SK-N-SH (cell line): ENCODE measurements around the gene GLRA1. TPM values are rescaled to one million over a fixed set of nuclear protein-coding genes. Genes with fewer than 3 reads are reported as not detected.

Source experiments
- CTCF ChIA-PET: fragments of 300-600, 350-600 bp; formaldehyde crosslinking; extraction: SDS; loops from one replicate; lab custom pipeline; 2021; lab: Yijun Ruan, JAX
- POLR2A ChIA-PET: fragments of 350-600 bp; sonication (Branson Sonifier 250); formaldehyde crosslinking; extraction: SDS; loops from one replicate; lab custom pipeline; 2020; ENCODE audit warnings: antibody characterized with exemption, inconsistent platforms; lab: Yijun Ruan, JAX
- DNase-seq: peaks from one replicate; pipeline ENCODE4 v3.0.0; 2012
- H2AFZ ChIP-seq: fragments of 200-600 bp; sonication (generic); 2 replicates; pipeline ENCODE4 v1.8.1; 2016; ENCODE audit warnings: antibody characterized with exemption, mild to moderate bottlenecking, low read depth
- H3F3A ChIP-seq: fragments of 200-600 bp; sonication (generic); replicated peaks from 2 replicates; pipeline ENCODE3; 2016; ENCODE audit warnings: antibody characterized with exemption, mild to moderate bottlenecking; ENCODE audit not compliant: insufficient read depth
- H3K27ac ChIP-seq, 2 experiments: fragments of 200-500 bp in 1 of 2; fragments of 200-600 bp in 1 of 2; sonication (Bioruptor generic) in 1 of 2; sonication (generic), shearing (Covaris generic) in 1 of 2; 2 replicates each; pipeline versions ENCODE4 v1.5.1 to v1.6.1; 2014 to 2016; ENCODE audit warnings: low read depth in 2 of 2, inconsistent platforms in 1 of 2, low read length in 1 of 2, mild to moderate bottlenecking in 1 of 2, mixed read lengths in 1 of 2
- H3K27me3 ChIP-seq: fragments of 200-600 bp; sonication (generic), shearing (Covaris generic); 2 replicates; pipeline ENCODE4 v1.6.1; 2016; ENCODE audit warnings: mixed run types; ENCODE audit not compliant: insufficient read depth
- H3K36me3 ChIP-seq, 2 experiments: fragments of 200-500 bp in 1 of 2; fragments of 200-600 bp in 1 of 2; sonication (Bioruptor generic) in 1 of 2; sonication (generic) in 1 of 2; replicated peaks in 1 of 2; 2 replicates each; pipeline versions ENCODE3 to v1.5.1; 2014 to 2016; ENCODE audit warnings: low read length in 1 of 2, mild to moderate bottlenecking in 1 of 2; ENCODE audit not compliant: insufficient read depth in 2 of 2, control insufficient read depth in 1 of 2
- H3K4me1 ChIP-seq, 2 experiments: fragments of 200-500 bp in 1 of 2; fragments of 200-600 bp in 1 of 2; sonication (Bioruptor generic) in 1 of 2; sonication (generic), shearing (Covaris generic) in 1 of 2; 2 replicates each; pipeline versions ENCODE4 v1.5.1 to v1.6.1; 2014 to 2016; ENCODE audit warnings: low read depth in 1 of 2, low read length in 1 of 2, mixed run types in 1 of 2; ENCODE audit not compliant: insufficient read depth in 2 of 2, control insufficient read depth in 1 of 2
- H3K4me2 ChIP-seq: fragments of 200-600 bp; sonication (generic), shearing (Covaris generic); 2 replicates; pipeline ENCODE4 v1.6.1; 2017; ENCODE audit warnings: mixed run types
- H3K4me3 ChIP-seq, 2 experiments: fragments of 200-500 bp in 1 of 2; fragments of 200-600 bp in 1 of 2; sonication (Bioruptor generic) in 1 of 2; sonication (generic), shearing (Covaris generic) in 1 of 2; 2 replicates each; pipeline versions ENCODE4 v1.5.1 to v1.8.1; 2014 to 2016; ENCODE audit warnings: low read depth in 2 of 2, inconsistent platforms in 1 of 2, low read length in 1 of 2, mild to moderate bottlenecking in 1 of 2, mixed read lengths in 1 of 2, moderate library complexity in 1 of 2
- H3K79me2 ChIP-seq: fragments of 200-600 bp; sonication (generic); 2 replicates; pipeline ENCODE4 v1.8.1; 2017; ENCODE audit warnings: mild to moderate bottlenecking; ENCODE audit not compliant: insufficient read depth
- H3K9ac ChIP-seq: fragments of 200-600 bp; sonication (generic); 2 replicates; pipeline ENCODE4 v1.6.1; 2017; ENCODE audit warnings: mixed run types
- H3K9me2 ChIP-seq: fragments of 200-600 bp; sonication (generic); 2 replicates; pipeline ENCODE4 v1.6.1; 2017; ENCODE audit warnings: mixed run types
- H3K9me3 ChIP-seq: fragments of 200-600 bp; sonication (generic); 2 replicates; pipeline ENCODE4 v1.6.1; 2017; ENCODE audit warnings: mixed run types, mild to moderate bottlenecking, moderate library complexity
- H4K20me1 ChIP-seq: fragments of 200-600 bp; sonication (generic); 2 replicates; pipeline ENCODE4 v1.6.1; 2017; ENCODE audit warnings: mild to moderate bottlenecking, mixed run types; ENCODE audit not compliant: insufficient read depth
- EP300 ChIP-seq, 2 experiments: IDR thresholded peaks; 2 replicates each; pipeline versions ENCODE4 v1.4.0 to v1.6.1; 2012; ENCODE audit warnings: borderline replicate concordance in 1 of 2, low read depth in 1 of 2, low read length in 1 of 2
- FOXM1 ChIP-seq: IDR thresholded peaks from 2 replicates; pipeline ENCODE4 v1.4.0; 2012; ENCODE audit warnings: low read depth, mild to moderate bottlenecking
- GATA2 ChIP-seq: sonication (generic); formaldehyde crosslinking; IDR thresholded peaks from 2 replicates; pipeline ENCODE4 v1.5.0; 2020; ENCODE audit warnings: mild to moderate bottlenecking, missing genetic modification reagents
- JUND ChIP-seq: IDR thresholded peaks from 2 replicates; pipeline ENCODE4 v1.4.0; 2012
- MEF2A ChIP-seq: IDR thresholded peaks from 2 replicates; pipeline ENCODE4 v1.4.0; 2012; ENCODE audit warnings: low read depth, borderline replicate concordance
- NRF1 ChIP-seq: IDR thresholded peaks from 2 replicates; pipeline ENCODE4 v1.6.1; 2012; ENCODE audit warnings: low read depth, mild to moderate bottlenecking, low read length
- RAD21 ChIP-seq: IDR thresholded peaks from 2 replicates; pipeline ENCODE4 v1.6.1; 2012; ENCODE audit warnings: mild to moderate bottlenecking, low read length
- RFX5 ChIP-seq: IDR thresholded peaks from 2 replicates; pipeline ENCODE4 v1.6.1; 2012; ENCODE audit warnings: mild to moderate bottlenecking, improper control_type of control experiment, low read length
- TAF1 ChIP-seq: IDR thresholded peaks from 2 replicates; pipeline ENCODE4 v1.6.1; 2012; ENCODE audit warnings: low read depth, mild to moderate bottlenecking, low read length, moderate library complexity, borderline replicate concordance
- TCF12 ChIP-seq: IDR thresholded peaks from 2 replicates; pipeline ENCODE4 v1.4.0; 2012
- TEAD4 ChIP-seq: IDR thresholded peaks from 2 replicates; pipeline ENCODE4 v1.4.0; 2012; ENCODE audit warnings: mild to moderate bottlenecking, borderline replicate concordance; ENCODE audit not compliant: insufficient read depth
- WGBS: methylation state at CpG from one replicate; pipeline ENCODE4 v1.1.6; 2017; ENCODE audit warnings: low lambda C conversion rate; 5-methylcytosine and 5-hydroxymethylcytosine counted together
- polyA plus RNA-seq, 3 experiments: library from polyadenylated mRNA; depleted of rRNA; stranded (reverse); fragments of >200 nt; gene quantifications; 2 replicates each; pipeline ENCODE4 v1.2.3, GENCODE V29; 2012
- TF ChIP-seq, protein P1 (sequence below): IDR thresholded peaks from 2 replicates; pipeline ENCODE4 v1.6.1; 2012; ENCODE audit warnings: mild to moderate bottlenecking, low read depth, low read length, moderate library complexity
- TF ChIP-seq, protein P2 (sequence below): IDR thresholded peaks from 2 replicates; pipeline ENCODE4 v1.4.0; 2012; ENCODE audit warnings: low read depth
- TF ChIP-seq, protein P3 (sequence below): fragments of 150-350 bp; IDR thresholded peaks from 2 replicates; pipeline ENCODE4 v1.6.1; 2016; ENCODE audit warnings: mild to moderate bottlenecking, low read depth, low read length

Gene GLRA1
- polyA plus RNA-seq, 1 of the 3 experiments (the other 2 are of a cell fraction): not detected

DNA sequence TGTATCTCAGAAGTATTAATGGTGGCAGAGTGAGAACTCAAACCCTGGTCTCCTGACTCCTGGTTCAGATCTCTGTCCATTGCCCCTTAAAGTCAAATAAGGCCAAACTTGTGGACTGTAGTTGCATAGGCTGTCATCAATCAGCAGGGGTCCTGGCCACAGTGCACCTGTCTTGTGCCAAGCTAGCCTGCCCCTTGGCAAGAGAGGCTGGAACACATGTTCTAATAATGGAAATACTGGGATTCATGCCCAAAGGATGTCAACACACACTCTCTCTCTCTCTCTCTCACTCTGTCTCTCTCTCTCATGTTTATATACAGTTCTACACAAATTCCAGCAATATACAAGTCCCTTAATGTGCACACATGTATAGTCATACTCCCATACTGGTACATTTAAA lies 44.3 kb downstream of the GLRA1 start:
- H3K9ac ChIP-seq: no peak overlapping the region
- no peak overlapping the region for H2AFZ ChIP-seq
- CTCF ChIA-PET: no interaction called here
- H3K27me3 ChIP-seq: no peaks in the 10 kb centered on the region
- H4K20me1 ChIP-seq: no peaks in the 10 kb centered on the region
- no peaks in the 10 kb centered on the region for H3K9me2 ChIP-seq
- no peak for TF ChIP-seq GATA2 (CRISPR knock-in tag)
- TF ChIP-seq TAF1: no peak
- no peak for TF ChIP-seq FOXM1
- no peak for TF ChIP-seq RAD21
- TF ChIP-seq, all 33 proteins: peak for 0
- Histone ChIP-seq H3F3A (no peaks in the 10 kb centered on the region), H3K9me3 (no peaks in the 10 kb centered on the region), H3K4me2 (no peak overlapping the region), H3K79me2 (no peaks in the 10 kb centered on the region), H3K4me1 (no peaks in the 10 kb centered on the region), H3K36me3 (no peaks in the 10 kb centered on the region), H3K27ac (no peak overlapping the region), H3K4me3 (no peak overlapping the region)
- no peak for DNase-seq
- POLR2A ChIA-PET: no interaction called here

DNA sequence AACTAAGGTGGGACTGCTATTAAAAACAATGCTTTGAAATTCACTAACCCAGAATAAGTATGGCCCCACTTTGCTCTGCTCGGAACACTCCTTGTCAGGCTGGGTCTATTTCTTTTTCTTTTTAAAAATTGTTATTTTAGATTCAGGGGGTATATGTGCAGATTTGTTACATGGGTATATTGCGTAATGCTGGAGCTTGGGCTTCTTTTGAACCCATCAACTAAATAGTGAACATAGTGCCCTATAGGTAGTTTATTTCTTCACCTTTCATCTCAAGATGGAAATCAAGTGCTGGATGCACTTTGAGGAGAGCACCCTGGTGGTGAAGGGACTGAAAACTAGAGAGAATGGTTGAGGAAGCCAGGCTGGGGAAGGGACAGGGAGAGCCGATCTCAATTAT lies 51.0 kb downstream of the GLRA1 start:
- Histone ChIP-seq H3K9ac (no peak overlapping the region), H2AFZ (no peak overlapping the region), H3K27ac (no peak overlapping the region), H3K4me1 (no peaks in the 10 kb centered on the region), H3K9me3 (no peaks in the 10 kb centered on the region), H3F3A (no peaks in the 10 kb centered on the region), H3K27me3 (no peaks in the 10 kb centered on the region), H3K4me2 (no peak overlapping the region), H3K4me3 (no peak overlapping the region), H3K9me2 (no peaks in the 10 kb centered on the region), H3K79me2 (no peaks in the 10 kb centered on the region), H4K20me1 (no peaks in the 10 kb centered on the region), H3K36me3 (no peaks in the 10 kb centered on the region)
- WGBS: 48% methylated on average over 3 of the region's 3 CpGs
- no peak for TF ChIP-seq RFX5
- no peak for TF ChIP-seq MEF2A
- TF ChIP-seq TEAD4: no peak
- no peak for TF ChIP-seq JUND
- TF ChIP-seq, protein P1, sequence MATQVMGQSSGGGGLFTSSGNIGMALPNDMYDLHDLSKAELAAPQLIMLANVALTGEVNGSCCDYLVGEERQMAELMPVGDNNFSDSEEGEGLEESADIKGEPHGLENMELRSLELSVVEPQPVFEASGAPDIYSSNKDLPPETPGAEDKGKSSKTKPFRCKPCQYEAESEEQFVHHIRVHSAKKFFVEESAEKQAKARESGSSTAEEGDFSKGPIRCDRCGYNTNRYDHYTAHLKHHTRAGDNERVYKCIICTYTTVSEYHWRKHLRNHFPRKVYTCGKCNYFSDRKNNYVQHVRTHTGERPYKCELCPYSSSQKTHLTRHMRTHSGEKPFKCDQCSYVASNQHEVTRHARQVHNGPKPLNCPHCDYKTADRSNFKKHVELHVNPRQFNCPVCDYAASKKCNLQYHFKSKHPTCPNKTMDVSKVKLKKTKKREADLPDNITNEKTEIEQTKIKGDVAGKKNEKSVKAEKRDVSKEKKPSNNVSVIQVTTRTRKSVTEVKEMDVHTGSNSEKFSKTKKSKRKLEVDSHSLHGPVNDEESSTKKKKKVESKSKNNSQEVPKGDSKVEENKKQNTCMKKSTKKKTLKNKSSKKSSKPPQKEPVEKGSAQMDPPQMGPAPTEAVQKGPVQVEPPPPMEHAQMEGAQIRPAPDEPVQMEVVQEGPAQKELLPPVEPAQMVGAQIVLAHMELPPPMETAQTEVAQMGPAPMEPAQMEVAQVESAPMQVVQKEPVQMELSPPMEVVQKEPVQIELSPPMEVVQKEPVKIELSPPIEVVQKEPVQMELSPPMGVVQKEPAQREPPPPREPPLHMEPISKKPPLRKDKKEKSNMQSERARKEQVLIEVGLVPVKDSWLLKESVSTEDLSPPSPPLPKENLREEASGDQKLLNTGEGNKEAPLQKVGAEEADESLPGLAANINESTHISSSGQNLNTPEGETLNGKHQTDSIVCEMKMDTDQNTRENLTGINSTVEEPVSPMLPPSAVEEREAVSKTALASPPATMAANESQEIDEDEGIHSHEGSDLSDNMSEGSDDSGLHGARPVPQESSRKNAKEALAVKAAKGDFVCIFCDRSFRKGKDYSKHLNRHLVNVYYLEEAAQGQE: no peak
- TF ChIP-seq, protein P2, sequence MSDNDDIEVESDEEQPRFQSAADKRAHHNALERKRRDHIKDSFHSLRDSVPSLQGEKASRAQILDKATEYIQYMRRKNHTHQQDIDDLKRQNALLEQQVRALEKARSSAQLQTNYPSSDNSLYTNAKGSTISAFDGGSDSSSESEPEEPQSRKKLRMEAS: no peak
- no peak for TF ChIP-seq NRF1
- TF ChIP-seq, protein P3, sequence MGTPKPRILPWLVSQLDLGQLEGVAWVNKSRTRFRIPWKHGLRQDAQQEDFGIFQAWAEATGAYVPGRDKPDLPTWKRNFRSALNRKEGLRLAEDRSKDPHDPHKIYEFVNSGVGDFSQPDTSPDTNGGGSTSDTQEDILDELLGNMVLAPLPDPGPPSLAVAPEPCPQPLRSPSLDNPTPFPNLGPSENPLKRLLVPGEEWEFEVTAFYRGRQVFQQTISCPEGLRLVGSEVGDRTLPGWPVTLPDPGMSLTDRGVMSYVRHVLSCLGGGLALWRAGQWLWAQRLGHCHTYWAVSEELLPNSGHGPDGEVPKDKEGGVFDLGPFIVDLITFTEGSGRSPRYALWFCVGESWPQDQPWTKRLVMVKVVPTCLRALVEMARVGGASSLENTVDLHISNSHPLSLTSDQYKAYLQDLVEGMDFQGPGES: no peak
- TF ChIP-seq EP300 (IDR thresholded peaks at IDR 0.05; ENCODE audit: borderline replicate concordance in 1 of 2, low read depth in 1 of 2, low read length in 1 of 2): no peak
- no peak for TF ChIP-seq TCF12
- CTCF ChIA-PET: no interaction called here
- POLR2A ChIA-PET: no interaction called here
- no peak for DNase-seq
